Measurements from ENCODE around the gene MXD1. TPM values are rescaled to one million over a fixed set of nuclear protein-coding genes. Genes with fewer than 3 reads are reported as not detected.
"Not testable (repeated sequence)": the region's sequence is repeated elsewhere in the genome, so short reads cannot be mapped to it uniquely, and the experiment has no call there.

The MXD1 gene, protein sequence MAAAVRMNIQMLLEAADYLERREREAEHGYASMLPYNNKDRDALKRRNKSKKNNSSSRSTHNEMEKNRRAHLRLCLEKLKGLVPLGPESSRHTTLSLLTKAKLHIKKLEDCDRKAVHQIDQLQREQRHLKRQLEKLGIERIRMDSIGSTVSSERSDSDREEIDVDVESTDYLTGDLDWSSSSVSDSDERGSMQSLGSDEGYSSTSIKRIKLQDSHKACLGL
- total RNA-seq, result 1 to 10 TPM; 2.4 to 8.6 (median 5.7) TPM
- 1 to 10 TPM; 1.5 to 2.8 TPM for polyA plus RNA-seq

DNA sequence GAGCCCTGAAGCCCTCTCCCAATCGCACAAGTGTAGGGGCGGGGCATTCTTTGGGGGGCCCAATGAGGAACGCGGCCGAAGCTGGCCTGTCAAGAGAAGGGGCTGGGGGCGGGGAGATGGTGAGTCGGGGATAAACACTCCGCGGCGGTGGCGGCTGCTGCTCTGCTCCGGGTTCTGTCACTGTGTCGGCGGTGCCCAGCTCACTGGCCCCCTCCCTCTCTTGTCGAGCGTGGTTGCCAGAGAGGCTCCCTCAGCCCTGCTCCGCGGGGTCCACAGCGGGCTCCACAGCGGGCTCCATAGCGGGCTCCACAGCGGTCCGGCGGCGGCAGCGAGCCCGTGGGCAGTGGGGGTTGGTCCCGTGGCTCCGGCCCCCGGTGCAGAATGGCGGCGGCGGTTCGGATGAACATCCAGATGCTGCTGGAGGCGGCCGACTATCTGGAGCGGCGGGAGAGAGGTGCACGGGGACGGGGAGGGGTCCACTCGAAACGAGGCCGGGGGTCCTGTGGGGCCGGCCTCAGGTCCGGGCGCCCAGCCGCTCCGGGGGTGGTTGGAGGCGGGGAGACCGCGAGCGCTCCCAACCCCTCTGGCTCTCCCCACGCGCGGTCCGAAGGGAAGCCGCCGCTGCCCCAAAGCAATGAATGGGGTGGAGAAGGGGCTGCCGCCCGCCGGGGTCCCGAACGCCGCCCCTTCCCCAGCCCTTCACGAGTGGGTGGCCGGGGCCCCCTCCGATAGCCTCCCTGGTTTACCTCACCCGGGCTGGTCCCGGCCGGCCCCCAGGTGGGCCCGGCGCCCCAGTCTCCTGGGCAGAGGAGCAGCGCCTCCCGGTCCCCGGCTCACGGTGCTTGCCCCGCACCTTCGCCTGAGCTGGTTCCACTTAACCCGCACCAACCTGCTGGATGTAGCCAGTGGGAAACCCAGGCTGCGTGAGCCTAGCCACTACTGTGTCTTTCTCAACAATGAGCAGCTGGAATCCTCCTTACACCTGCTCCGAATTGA, at the start of gene MXD1:
Gene MXD1, plus strand, starts transcription at position 160 of the 996 bp plus-strand sequence. Its CDS starts 222 bp downstream, at position 382.
- peak in 5 of 6 donors; percentile 16 to 100 (median 48) for DNase-seq
- peak; percentile 1 to 92 (median 44) for ATAC-seq
- H3K9me3 ChIP-seq, result no peaks in the 10 kb centered on the region
- no peaks in the 10 kb centered on the region for H3K27me3 ChIP-seq
- H3K36me3 ChIP-seq, result peaks cover 0 to 3% (median 0%) of the 10 kb centered on the region in 3 donors
- H3K27ac ChIP-seq, result peak within 1 kb of the TSS; percentile 93 to 100 (median 97)
- intact Hi-C loops (cut with DNase I), result loop anchor here in 2 of 3 donors (5.0 to 10.0 kb wide), 2 partner anchors 230 to 232 kb away; no protein-coding TSS in a partner anchor
- H3K4me1 ChIP-seq, result peaks cover 0 to 8% (median 2%) of the 10 kb centered on the region in 3 donors
- TF ChIP-seq, protein P1, sequence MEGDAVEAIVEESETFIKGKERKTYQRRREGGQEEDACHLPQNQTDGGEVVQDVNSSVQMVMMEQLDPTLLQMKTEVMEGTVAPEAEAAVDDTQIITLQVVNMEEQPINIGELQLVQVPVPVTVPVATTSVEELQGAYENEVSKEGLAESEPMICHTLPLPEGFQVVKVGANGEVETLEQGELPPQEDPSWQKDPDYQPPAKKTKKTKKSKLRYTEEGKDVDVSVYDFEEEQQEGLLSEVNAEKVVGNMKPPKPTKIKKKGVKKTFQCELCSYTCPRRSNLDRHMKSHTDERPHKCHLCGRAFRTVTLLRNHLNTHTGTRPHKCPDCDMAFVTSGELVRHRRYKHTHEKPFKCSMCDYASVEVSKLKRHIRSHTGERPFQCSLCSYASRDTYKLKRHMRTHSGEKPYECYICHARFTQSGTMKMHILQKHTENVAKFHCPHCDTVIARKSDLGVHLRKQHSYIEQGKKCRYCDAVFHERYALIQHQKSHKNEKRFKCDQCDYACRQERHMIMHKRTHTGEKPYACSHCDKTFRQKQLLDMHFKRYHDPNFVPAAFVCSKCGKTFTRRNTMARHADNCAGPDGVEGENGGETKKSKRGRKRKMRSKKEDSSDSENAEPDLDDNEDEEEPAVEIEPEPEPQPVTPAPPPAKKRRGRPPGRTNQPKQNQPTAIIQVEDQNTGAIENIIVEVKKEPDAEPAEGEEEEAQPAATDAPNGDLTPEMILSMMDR (IDR thresholded peaks at IDR 0.05), result no peak
- no peak for FAIRE-seq
- peak within 1 kb of the TSS; percentile 62 to 95 (median 70) for H3K4me3 ChIP-seq
- 0 to 1% methylated on average over 69 to 81 of the region's 81 CpGs for WGBS, 2 donors

DNA sequence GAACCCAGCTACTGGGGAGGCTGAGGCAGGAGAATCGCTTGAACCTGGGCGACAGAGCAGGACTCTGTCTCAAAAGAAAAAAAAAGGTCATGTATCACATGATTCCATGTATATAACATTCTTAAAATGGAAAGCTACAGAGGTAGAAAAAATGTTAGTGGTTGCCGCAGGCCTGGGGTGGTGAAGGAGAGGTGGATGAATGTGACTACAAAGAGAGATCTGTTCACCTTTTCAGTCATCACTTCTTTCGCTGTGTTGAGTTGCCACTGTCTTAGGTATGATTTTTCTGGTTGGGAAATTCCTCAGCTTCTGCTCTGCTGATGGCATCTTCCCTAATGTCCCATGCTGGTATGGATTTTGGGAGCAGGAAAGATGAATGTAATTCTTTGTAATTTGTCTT, 26.5 kb upstream of the MXD1 start:
- H3K9me3 ChIP-seq, result no peaks in the 10 kb centered on the region
- DNase-seq (no peak), FAIRE-seq (no peak), ATAC-seq (no peak)
- 92 to 96% methylated on average over 4 of the region's 4 CpGs for WGBS, 2 donors
- H3K4me1 ChIP-seq, result no peaks in the 10 kb centered on the region
- H3K4me3 ChIP-seq, result no peak overlapping the region
- TF ChIP-seq, protein P1 (IDR thresholded peaks at IDR 0.05), result no peak
- intact Hi-C loops (cut with DNase I), result no loop called here
- H3K36me3 ChIP-seq, result no peaks in the 10 kb centered on the region
- no peak overlapping the region for H3K27ac ChIP-seq
- H3K27me3 ChIP-seq, result no peaks in the 10 kb centered on the region

DNA sequence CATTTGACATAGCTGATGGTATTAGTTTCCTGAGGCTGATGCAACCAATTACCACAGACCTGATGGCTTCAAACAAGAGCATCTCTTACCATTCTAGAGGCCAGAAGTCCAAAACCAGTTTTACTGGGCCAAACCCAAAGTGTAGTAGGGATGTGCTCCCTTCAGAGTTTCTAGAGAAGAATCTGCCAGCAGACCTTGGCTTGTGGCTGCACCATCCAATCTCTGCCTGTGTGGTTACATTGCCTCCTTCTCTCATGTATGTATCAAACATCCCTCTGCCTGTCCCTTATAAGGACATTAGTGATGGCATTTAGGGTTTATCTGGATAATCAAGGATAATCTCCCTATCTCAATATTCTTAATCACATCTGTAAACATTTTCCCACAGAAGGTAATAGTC, 25.6 kb upstream of the MXD1 start:
- no peaks in the 10 kb centered on the region for H3K27me3 ChIP-seq
- no peaks in the 10 kb centered on the region for H3K4me1 ChIP-seq
- H3K27ac ChIP-seq, result no peak overlapping the region
- ATAC-seq (no peak), DNase-seq (no peak), FAIRE-seq (no peak)
- no peak overlapping the region for H3K4me3 ChIP-seq
- no peaks in the 10 kb centered on the region for H3K36me3 ChIP-seq
- intact Hi-C loops (cut with DNase I), result no loop called here
- H3K9me3 ChIP-seq, result no peaks in the 10 kb centered on the region
- TF ChIP-seq, protein P1 (IDR thresholded peaks at IDR 0.05), result no peak

DNA sequence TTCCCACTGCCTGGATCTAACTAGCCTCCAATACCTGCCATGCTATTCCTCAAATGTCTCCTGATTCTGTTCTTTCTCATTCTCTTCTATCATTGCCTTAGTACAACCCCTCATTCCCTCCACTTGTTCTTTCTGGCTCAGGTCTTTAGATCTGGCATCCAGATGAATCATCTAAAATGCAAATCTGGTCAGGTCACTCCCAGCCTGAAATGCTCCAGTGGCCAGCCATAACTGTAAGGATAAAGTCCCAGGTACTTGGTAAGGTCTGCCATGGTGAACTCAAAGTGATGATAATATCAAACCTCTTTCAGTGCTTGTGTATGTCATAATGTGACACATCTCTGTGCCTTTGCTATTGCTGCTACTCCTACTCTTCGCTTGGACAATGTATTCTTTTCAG, 24.0 kb upstream of the MXD1 start:
- ATAC-seq, result no peak
- no peaks in the 10 kb centered on the region for H3K9me3 ChIP-seq
- TF ChIP-seq, protein P1 (IDR thresholded peaks at IDR 0.05), result no peak
- 32 to 33% methylated on average over 1 of the region's 1 CpG for WGBS, 2 donors
- no peaks in the 10 kb centered on the region for H3K27me3 ChIP-seq
- no peaks in the 10 kb centered on the region for H3K36me3 ChIP-seq
- H3K4me3 ChIP-seq, result no peak overlapping the region
- DNase-seq, result no peak
- H3K27ac ChIP-seq, result no peak overlapping the region
- intact Hi-C loops (cut with DNase I), result loop anchor here in 1 of 3 donors (10.0 kb wide), 1 partner anchor 404 kb away; the partner anchor contains the start of gene SNRPG
- H3K4me1 ChIP-seq, result peaks cover 0 to 11% (median 6%) of the 10 kb centered on the region in 3 donors
- FAIRE-seq, result no peak

DNA sequence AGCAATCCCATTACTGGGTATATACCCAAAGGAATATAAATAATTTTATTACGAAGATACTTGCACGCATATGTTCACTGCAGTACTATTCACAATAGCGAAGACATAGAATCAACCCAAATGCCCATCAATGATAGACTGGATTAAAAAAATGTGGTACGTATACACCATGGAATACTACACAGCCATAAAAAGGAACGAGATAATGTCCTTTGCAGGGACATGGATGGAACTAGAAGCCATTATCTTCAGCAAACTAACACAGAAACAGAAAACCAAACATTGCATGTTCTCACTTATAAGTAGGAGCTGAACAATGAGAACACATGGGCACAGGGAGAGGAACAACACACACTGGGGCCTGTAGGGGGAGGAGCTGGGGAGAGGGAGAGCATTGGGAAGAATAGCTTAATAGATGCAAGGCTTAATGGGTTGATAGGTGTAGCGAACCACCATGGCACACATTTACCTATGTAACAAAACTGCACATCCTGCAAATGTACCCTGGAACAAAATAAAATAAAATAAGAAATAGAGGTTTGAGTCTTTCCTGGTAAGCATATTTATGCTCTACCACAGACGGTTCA, 22.0 kb upstream of the MXD1 start:
- Histone ChIP-seq H3K36me3 (peaks cover 0 to 10% (median 8%) of the 10 kb centered on the region in 3 donors), H3K4me3 (peak overlapping the region in 1 of 4 donors; percentile 76), H3K4me1 (peaks cover 0 to 11% (median 6%) of the 10 kb centered on the region in 3 donors)
- not testable (repeated sequence) for H3K27ac ChIP-seq, H3K27me3 ChIP-seq, FAIRE-seq, H3K9me3 ChIP-seq, ATAC-seq, DNase-seq
- intact Hi-C loops (cut with DNase I), result loop anchor here in 1 of 3 donors (10.0 kb wide), 1 partner anchor 402 kb away; the partner anchor contains the start of gene SNRPG
- 88 to 89% methylated on average over 7 of the region's 7 CpGs for WGBS, 2 donors
